ENCODE measurements around the gene ORMDL3. TPM values are rescaled to one million over a fixed set of nuclear protein-coding genes. Genes with fewer than 3 reads are reported as not detected.

ORMDL3 gene
- total RNA-seq, 1 experiment from 2014 or later, result 58.6 TPM

DNA sequence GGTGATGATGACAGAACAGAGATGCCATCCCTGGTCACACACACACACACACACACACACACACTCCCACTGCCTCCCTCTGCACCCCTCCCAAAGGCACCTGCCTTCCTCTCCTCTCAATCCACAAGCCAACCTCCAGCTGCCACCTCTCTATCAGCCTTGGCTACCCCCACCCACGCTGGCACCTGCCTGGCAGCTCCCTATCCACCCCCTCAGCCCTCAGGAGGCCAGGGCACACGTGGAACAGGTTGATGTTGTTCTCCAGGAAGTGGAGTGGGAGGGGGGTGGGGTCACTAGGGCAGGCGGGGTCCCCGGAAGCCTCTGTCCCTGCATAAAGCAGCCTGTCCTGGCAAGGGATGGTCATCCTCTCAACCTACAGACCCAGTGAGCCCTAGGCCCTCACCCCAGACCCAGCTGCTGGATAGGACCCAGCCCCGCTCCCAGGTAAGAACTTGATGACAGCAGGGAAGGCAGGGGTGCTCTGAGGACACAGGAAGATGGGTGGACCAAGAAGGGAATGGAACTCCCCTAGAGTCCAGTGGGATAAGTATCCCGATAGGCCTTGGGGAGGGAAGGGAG lies 35.3 kb upstream of the ORMDL3 start, which contains the start of gene GSDMA:
Gene GSDMA (plus strand): TSS at position 363 of the 579 bp plus-strand sequence. CDS start 2,684 bp downstream, outside the sequence.
- Histone ChIP-seq H3K56ac (ENCODE audit: insufficient read length, low read depth, low read length) (no peak within 1 kb of the TSS), H3K79me2 (ENCODE audit: insufficient read depth, low read length) (no peaks in the 10 kb centered on the region), H3K18ac (ENCODE audit: insufficient read length, low read depth, low read length) (no peak within 1 kb of the TSS), H3K27me3 (ENCODE audit: insufficient read depth, low read length) (no peaks in the 10 kb centered on the region; the same call in 1 of the 2 replicates), H2BK120ac (ENCODE audit: low read depth, low read length, poor library complexity, severe bottlenecking) (no peak within 1 kb of the TSS), H2BK20ac (ENCODE audit: low read depth, low read length, poor library complexity, severe bottlenecking) (no peak within 1 kb of the TSS), H3K9me3 (ENCODE audit: control insufficient read depth, low read depth, low read length) (no peaks in the 10 kb centered on the region), H3K23me2 (ENCODE audit: insufficient read length, low read depth, low read length, poor library complexity, severe bottlenecking) (no peaks in the 10 kb centered on the region), H3K23ac (ENCODE audit: insufficient read length, low read depth, low read length) (no peak within 1 kb of the TSS), H3K14ac (ENCODE audit: insufficient read depth, low read length) (no peak within 1 kb of the TSS), H3K27ac (ENCODE audit: insufficient read length, low read depth, low read length) (no peak within 1 kb of the TSS), H2AFZ (ENCODE audit: low read length) (no peak within 1 kb of the TSS), H4K20me1 (ENCODE audit: control insufficient read depth, insufficient read depth, insufficient read length) (no peaks in the 10 kb centered on the region), H4K5ac (ENCODE audit: insufficient read length, low read depth, low read length) (no peak within 1 kb of the TSS), H4K8ac (replicated peaks; ENCODE audit: insufficient read length, low read depth, low read length) (no peak within 1 kb of the TSS), H4K91ac (ENCODE audit: insufficient read length, low read depth, low read length) (no peak within 1 kb of the TSS), H3K4ac (ENCODE audit: low read depth, low read length) (no peak within 1 kb of the TSS), H3K4me2 (ENCODE audit: insufficient read depth, insufficient read length, low read length) (no peak within 1 kb of the TSS), H3K9ac (ENCODE audit: extremely low read depth, insufficient read length, low read length) (no peak within 1 kb of the TSS), H3T11ph (ENCODE audit: low read length) (no peak within 1 kb of the TSS), H2BK12ac (ENCODE audit: insufficient read length, low read depth, low read length) (no peak within 1 kb of the TSS), H2AK5ac (ENCODE audit: insufficient read length, low read length) (no peak within 1 kb of the TSS), H2BK15ac (ENCODE audit: low read depth, low read length) (no peak within 1 kb of the TSS), H3K4me1 (ENCODE audit: insufficient read depth, low read length) (peaks cover 2% of the 10 kb centered on the region; the same call in 1 of the 2 replicates), H3K79me1 (ENCODE audit: insufficient read depth, low read depth, low read length, poor library complexity, severe bottlenecking) (no peaks in the 10 kb centered on the region), H2BK5ac (ENCODE audit: insufficient read length, low read length) (no peak within 1 kb of the TSS)
- TF ChIP-seq, protein P1, sequence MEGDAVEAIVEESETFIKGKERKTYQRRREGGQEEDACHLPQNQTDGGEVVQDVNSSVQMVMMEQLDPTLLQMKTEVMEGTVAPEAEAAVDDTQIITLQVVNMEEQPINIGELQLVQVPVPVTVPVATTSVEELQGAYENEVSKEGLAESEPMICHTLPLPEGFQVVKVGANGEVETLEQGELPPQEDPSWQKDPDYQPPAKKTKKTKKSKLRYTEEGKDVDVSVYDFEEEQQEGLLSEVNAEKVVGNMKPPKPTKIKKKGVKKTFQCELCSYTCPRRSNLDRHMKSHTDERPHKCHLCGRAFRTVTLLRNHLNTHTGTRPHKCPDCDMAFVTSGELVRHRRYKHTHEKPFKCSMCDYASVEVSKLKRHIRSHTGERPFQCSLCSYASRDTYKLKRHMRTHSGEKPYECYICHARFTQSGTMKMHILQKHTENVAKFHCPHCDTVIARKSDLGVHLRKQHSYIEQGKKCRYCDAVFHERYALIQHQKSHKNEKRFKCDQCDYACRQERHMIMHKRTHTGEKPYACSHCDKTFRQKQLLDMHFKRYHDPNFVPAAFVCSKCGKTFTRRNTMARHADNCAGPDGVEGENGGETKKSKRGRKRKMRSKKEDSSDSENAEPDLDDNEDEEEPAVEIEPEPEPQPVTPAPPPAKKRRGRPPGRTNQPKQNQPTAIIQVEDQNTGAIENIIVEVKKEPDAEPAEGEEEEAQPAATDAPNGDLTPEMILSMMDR (conservative IDR thresholded peaks at IDR 0.05), result no peak
- H3K27ac Mint-ChIP-seq, result peak within 1 kb of the TSS in 1 of 3 experiments; percentile 31; a peak in 1 of 7 replicates
- no peak within 1 kb of the TSS; a peak in 1 of 5 replicates for H3K4me3 Mint-ChIP-seq
- no CpG with 5 or more reads among the region's 6 CpGs for WGBS (ENCODE audit: extremely low coverage, insufficient read length, low lambda C conversion rate)
- DNase-seq, result no peak
- H3K36me3 Mint-ChIP-seq (ENCODE audit: insufficient read depth in 1 of 3, low read depth in 3 of 3), result no peaks in the 10 kb centered on the region
- peaks cover 15% of the 10 kb centered on the region for H3K27me3 Mint-ChIP-seq (ENCODE audit: low read depth)
- H3K9me3 Mint-ChIP-seq, result no peaks in the 10 kb centered on the region
- peaks cover 7 to 14% of the 10 kb centered on the region in 2 experiments; a peak in 3 of 4 replicates for H3K4me1 Mint-ChIP-seq

Data from H9 (cell line).